Retinal pigment epithelial cell (primary cell): ENCODE results near the gene BCS1L.
"Not testable (repeated sequence)": the region's sequence is repeated elsewhere in the genome, so short reads cannot be mapped to it uniquely, and the experiment has no call there.

Source experiments
- DNase-seq: peaks from one replicate; pipeline ENCODE4 v3.0.0-alpha.2; 2010; ENCODE audit warnings: low read depth
- H3K4me3 ChIP-seq: 2 replicates; pipeline ENCODE4 v1.5.1; 2011; ENCODE audit warnings: mild to moderate bottlenecking, low read length, control low read depth, moderate library complexity
- CTCF ChIP-seq: conservative IDR thresholded peaks from 2 replicates; pipeline ENCODE4 v1.5.1; 2011; ENCODE audit warnings: low read depth, low read length, control low read depth, inconsistent platforms

BCS1L gene

GRCh38 chr2:218679119-218679518 is 19.6 kb downstream of the BCS1L start:
- TF ChIP-seq CTCF, result no peak
- H3K4me3 ChIP-seq, result no peak overlapping the region
- no peak for DNase-seq

DNA sequence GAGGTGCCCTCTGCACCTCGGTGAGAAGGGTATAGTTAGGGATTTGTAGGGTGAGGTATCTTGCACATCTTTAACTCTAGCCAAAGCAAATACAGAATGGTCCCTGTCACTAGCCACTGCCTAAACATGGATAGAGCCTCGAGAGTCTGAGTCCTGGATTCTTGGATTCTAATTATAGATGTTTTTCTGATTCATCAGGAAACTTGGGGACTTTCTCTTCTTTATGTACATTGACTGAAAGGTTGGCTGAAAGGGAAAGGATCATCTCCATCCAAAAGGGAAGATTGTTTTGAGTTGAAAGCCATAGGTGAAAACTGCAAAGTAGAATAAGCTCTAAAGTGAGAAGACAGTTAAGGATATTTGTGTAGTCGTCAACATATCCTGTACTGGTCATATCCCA is 20.6 kb downstream of the BCS1L start:
- DNase-seq, result no peak
- no peak overlapping the region for H3K4me3 ChIP-seq
- TF ChIP-seq CTCF, result no peak

- peak; percentile 52 for DNase-seq
- TF ChIP-seq CTCF, result peak; percentile 95
- H3K4me3 ChIP-seq, result not testable (repeated sequence)
These were observed 28.0 kb downstream of the BCS1L start for GRCh38 chr2:218687400-218688060.

GRCh38 chr2:218691234-218691633 is 31.8 kb downstream of the BCS1L start:
- no peak overlapping the region for H3K4me3 ChIP-seq
- no peak for DNase-seq
- no peak for TF ChIP-seq CTCF

DNA sequence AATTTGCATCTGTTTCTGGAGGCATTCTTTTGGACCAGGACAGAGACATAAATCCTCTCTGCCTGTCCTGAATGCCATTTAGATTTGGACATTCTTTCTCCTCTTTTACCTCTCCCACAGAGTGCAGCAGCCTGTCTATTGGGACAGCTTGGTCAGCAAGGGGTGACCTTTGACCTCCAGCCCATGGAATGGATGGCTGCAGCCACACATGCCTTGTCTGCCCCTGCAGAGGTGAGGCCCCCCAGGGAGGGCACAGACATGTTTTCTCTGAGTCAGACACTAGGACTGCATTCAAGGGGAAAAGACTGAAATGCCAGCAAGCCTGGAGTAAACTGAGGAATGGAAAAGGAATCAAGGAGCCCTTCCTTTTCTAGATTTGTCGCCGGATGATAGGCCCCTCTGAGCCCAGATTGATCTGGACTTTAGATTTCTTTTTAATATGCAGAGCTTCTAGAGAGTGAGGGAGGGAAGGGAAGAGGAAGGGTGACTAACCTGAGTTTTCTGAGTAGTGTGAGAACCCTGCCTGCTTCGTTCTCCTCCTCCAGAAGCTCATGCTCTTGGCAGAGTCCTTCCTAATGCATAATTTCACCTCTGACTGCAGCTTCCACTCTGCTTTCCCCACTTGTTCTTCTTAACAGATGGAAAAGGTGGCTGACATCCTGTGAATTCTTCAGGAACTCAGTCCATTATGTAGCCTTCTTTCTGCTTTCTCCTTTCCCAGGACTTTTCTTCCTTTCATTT is 35.1 kb downstream of the BCS1L start:
- TF ChIP-seq CTCF, result no peak
- H3K4me3 ChIP-seq, result no peak overlapping the region
- no peak for DNase-seq

GRCh38 chr2:218698885-218699284 is 39.4 kb downstream of the BCS1L start:
- no peak for DNase-seq
- no peak for TF ChIP-seq CTCF
- H3K4me3 ChIP-seq, result no peak overlapping the region

DNA sequence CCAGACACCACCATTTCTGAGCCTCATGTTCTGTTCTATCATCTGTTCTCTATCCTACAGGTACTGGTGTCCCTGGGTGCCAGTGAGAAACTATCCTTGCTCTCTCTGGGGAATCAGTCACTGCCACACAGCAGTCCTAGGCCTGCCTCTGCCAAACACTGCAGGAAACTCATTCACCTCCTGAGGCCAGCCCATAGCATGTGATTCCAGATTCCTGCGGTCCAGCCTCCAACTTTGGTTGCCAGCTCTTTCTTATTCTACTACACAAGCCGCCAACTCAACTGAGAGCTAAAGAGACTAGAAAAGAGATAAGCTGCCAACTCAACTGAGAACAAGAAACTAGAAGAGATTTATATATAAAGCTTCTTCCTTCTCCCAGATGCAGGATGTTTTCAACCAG is 42.3 kb downstream of the BCS1L start:
- DNase-seq, result no peak
- H3K4me3 ChIP-seq, result no peak overlapping the region
- TF ChIP-seq CTCF, result no peak
